HG03066 (cell line): Measurements from ENCODE around the gene FARP2.
"Not testable (repeated sequence)": the region's sequence is repeated elsewhere in the genome, so short reads cannot be mapped to it uniquely, and the experiment has no call there.

ENCODE experiments used
- ATAC-seq: cut with Tn5 transposase; IDR thresholded peaks from one replicate; pipeline ENCODE4 v1.9.1; 2021; ENCODE audit warnings: low read depth; ENCODE audit not compliant: unreplicated experiment

FARP2 gene

DNA sequence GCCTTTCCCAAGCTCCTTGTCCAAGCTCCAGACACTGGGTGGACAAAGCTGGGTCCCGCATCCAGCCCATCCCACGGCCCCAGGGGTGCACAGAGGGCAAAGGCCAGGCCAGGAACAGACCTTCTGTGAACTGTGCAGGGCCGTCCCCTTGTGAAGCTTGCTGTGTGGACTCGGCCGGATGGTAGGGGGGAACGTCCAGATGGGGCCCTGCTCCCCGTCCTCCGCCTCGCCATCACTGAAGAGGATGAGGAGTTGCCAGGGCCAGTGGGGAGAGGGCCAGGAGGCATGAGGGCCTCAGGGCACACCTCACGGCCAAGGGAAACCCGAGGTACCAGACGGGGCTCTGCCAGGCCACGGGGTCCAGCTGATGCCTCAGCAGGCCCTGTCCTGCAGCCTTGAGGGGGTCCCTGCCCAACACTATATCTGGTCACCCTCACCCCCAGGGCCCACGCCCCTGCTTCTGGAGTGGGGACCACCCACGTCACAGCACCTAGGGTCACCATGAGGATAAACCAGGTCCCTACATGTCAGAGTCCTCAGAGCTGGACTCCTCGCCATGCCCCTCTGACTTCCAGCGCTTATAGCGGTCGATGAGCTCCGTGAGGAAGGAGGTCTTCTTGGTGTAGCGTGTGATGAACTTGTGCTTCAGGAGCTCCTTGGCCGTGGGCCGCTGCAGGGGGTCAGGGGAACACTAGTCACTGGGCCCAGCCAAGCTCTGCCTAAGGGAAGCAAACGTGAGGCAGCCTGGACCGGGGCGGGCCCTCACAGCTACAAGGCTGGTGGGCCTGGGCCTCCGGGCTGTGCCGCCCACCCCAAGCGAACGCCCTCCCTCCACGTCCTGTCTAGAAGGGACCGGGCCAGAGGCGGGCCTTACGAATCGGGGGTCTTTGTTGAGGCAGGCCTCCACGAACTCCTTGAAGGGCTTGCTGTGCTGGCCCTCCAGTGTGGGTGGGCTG, 142.3 kb downstream of the FARP2 start:
- no peak for ATAC-seq

DNA sequence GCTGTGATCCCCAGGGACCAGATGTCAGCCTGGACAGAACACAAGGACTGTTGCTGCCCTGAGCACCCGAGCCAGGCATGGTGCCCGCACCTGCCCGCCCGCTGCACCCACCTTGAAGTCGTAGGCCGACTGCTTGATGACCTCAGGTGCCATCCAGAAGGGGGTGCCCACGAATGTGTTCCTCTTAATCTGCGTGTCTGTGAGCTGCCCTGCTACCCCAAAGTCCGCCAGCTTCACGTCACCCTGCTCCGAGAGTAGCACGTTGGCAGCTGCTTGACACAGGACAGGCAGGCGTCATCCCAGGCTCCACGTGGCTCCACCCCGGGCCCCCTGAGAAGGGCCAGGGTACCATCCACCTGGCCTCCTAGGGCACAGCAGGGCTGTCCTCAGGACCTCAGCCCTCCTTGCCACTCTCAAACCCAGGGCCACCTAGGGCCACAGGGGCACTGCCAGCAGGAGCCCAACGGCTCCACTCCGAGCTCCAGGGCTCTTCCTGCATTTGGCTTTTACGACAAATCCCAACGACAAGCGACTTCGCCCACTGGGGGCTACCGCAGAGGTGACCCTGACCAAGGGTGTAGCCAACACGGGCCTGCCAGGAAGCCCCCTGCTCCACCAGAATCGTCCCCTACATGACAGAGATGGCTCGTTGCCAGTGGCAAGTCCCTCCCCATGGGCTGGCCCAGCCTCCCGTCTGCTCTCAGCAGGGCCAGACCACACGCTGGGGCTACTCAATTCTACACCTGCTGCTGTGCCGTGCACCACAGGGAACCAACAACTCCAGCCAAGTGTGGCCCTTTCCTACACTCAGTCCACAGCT, 143.3 kb downstream of the FARP2 start:
- no peak for ATAC-seq

GRCh38 chr2:241500016-241500415, 143.9 kb downstream of the FARP2 start:
- no peak for ATAC-seq

DNA sequence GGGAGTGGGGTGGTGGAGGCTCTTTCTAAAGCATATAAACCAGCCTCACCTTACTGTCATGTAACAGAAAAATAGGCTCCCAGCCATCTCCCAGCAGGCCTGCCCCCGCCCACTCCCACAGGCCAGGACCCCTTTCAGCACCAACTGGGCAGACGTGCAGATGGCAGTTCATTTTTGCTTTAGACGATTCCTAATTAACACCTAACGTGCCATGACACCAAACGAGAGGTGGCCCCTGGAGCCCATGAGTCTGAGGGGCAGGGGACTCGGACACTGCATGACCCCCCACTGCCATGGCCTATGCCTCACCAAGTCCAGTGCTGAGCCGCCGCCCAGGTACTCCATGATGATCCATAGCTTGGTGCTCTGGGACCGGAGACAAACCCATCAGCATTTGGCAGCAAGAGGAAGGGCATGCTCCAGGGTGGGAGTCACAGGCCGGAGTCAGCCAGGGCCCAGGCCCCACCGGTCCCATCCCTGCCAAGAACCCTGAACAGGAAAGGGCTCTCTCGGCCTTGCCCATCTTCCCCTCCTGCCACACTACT, 144.4 kb downstream of the FARP2 start:
- ATAC-seq: no peak

GRCh38 chr2:241501099-241501541, 145.0 kb downstream of the FARP2 start:
- ATAC-seq: no peak

DNA sequence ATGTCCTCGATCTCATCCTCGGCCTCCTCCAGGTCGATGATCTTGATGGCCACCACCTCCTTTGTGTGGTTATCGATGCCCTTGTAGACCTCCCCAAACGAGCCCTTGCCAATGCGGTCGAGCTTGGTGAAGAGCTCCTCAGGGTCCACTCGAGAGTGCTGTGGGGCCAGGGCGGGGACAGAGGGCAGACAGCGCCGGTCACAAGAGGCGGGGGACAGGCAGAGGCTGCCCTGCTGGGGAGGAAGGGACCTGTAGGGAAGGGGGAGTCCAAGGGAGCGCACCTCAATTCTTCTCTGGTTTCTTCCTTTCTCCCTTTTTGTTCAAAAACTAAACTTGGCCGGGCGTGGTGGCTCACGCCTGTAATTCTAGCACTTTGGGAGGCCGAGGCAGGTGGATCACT, 145.5 kb downstream of the FARP2 start:
- no peak for ATAC-seq

GRCh38 chr2:241502281-241502680, 146.2 kb downstream of the FARP2 start:
- ATAC-seq: no peak

DNA sequence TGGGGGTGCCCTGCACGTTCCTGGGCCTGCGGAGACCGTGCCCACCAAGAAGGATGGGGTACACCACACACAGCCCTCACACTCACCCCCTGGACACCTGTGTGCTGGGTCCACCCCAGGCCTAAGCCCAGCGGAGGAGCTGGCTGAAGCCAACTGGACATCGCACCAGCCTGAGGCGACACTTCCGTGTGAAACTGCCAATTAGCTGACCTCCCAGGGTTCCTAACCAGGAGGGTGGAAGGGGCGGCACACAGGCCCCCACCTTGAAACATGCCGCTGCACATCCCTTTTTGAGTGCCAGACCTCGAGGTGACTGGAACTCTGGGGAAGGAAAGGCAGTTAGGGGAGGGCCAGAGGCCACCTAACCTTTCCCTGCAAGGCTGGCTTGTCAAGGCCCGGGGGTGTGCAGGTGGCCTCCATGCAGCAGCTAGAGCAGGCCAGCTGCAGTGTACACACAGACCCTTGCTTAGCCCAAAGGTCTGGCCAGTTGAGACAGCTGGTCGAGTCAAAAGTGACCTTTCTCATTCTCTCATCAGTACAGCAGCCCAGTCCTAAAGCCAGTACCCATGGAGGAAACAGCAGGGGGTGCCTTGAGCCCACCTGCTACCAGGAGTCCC, 147.8 kb downstream of the FARP2 start:
- no peak for ATAC-seq

GRCh38 chr2:241505086-241505780, 149.1 kb downstream of the FARP2 start:
- no peak for ATAC-seq

DNA sequence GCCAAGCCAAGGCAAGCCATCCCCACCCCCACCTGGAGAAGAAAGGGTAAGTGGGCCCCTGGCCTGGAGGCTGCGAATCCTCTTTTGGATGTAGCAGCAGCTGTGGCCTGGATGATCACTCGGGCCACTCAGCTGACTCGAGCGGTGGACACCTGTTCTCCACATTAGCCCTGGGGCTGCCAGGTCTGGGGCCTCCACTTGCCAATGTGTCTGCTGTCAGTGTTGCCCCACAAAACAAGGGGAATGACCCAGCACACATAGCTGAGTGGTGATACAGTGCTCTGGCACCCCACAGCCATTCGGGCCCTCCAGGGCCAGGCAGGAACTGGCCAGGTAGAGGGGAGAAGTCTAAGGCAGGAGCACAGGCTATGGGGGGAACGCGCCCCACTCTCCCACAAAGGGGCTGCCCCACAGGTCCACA, 149.7 kb downstream of the FARP2 start:
- no peak for ATAC-seq

DNA sequence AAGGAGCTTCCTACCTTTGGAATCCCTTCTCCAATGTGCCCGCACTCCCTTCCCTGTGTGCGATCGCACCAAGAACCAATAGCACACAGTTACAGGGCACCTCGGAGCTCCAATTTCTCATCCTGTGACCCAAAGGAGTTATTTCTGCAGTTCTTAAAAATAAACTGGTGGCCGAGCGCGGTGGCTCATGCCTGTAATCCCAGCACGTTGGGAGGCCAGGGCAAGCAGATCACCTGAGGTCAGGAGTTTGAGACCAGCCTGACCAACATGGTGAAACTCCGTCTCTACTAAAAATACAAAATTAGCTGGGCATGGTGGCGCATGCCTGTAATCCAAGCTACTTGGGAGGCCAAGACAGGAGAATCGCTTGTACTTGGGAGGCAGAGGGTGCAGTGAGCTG, 150.2 kb downstream of the FARP2 start:
- ATAC-seq: not testable (repeated sequence)

DNA sequence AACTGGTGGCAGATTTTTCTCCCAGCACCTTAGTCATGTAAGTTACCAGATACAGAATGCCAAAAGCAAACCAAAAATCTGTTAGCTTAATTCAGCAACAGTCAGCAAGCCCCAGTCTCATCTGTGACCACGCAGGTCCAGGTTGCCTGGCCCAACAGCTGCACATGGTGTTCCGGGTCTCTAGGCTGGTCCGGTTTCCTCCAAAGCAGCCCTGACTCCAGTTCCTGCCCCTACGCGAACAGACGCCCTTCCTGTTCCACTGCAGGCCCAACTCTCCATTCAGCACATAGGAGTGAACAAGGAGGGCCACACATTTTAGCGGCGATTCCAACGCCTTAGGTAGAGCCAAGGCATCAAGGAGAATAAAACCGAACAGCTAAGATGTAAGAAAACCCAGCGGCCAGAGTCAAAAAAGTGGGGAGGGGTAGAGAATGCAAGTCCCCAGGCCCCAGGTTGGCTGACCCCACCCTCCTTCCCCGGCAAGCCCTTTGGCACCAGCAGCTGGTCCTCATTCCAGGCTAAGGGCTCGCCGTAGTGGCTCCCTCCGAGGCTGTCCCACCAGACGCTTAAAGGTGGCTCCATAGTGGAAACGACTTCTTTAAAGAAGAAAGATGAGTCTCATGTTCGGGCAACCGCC, 150.8 kb downstream of the FARP2 start:
- no peak for ATAC-seq

GRCh38 chr2:241507430-241508239, 151.6 kb downstream of the FARP2 start:
- ATAC-seq: peak; percentile 25

DNA sequence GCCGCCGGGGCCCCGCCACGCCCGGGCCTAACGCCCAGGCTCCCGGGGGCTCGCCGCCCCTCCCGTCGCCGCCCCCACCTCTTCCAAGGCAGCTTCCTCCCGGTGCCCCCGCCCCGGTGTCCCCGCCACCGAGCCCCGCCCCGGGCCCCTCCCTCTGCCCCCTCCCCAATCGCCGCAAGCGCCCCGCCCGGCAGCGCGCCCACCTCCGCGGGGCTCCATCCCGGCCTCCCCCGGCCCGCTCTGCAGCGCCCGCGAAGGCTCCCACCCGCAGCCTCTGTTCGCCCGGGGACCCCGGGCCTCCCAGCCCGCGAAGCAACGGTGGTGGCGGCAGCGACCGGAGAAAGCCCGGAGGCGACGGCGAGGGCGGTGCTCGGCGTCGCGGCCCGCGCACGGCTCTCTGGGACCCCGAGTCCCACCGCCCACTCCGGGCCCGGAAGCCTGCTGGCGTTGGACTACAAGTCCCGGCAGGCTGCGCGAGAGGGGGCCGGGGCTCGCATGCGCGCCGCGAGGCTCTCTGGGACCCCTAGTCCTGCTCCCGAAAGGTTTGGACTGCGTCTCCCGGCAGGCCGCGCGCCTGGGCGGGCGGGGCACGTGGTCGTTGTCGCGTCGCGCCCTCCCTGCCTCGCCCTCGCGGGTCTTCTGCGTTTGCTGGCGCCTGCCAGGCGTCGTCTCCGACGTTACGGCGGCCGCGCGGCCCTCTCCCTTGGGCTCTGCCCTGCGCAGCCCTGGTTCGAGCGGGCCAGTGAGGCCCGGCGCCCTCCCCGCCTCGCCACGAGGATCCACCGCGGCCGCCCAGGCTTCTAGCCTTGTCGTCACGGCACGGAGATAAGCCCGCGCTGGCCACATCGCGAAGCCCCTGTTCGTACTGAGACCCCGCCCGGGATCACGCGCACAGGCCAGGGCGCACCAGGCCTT, 152.4 kb downstream of the FARP2 start, which contains the start of gene STK25:
TSS of gene STK25 (minus strand) at position 345 of the 915 bp plus-strand sequence. CDS start 549 bp downstream, outside the sequence.
- peak; percentile 92 for ATAC-seq

DNA sequence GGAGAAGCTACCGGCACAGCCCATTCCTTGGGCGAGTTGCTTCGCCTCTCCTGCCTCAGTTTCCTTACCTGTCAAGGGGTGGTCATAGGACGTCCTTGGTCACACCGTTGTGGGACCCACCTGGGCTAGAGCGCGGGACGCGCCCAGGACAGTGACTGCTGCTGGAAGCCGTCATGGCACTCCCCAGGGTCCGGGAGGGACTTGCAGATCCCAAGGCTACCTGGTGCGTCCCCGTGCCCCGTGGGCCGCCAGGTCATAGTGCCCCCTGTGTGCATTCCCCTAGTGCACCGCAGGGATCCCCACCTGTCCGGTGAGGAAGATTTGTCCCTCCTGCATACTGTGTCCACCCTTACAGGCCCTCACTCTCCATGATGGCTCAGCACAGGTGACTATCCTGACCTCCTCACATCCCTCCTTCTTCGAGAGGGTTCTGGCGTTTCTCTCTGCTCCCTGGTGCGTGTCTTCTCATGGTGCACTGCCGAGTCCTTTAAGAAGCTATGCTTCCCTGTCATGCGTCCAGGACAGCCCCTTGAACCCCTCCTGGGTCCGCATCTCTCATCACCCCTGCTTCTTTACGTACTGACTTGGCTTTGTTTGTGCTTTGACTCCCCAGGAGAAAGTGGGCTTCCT, 153.2 kb downstream of the FARP2 start:
- ATAC-seq: no peak

GRCh38 chr2:241511091-241511741, 155.1 kb downstream of the FARP2 start:
- ATAC-seq: no peak

DNA sequence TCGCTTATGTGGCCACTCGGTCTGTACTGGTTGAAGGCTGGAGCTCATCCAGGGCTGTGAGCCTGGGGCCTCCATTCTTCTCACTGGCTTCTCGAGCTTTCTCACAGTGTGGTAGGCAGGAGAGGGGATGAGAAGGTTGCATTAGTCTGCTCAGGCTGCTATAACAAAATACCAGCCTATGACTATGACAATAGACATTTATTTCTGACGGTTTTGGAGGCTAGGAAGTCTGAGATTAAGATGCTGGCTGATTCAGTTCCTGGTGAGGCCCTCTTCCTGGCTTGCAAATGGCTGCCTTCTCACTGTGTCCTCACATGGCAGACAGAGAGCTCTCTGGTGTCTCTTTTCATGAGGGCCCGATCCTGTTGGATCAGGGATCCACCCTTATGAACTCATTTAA, 158.5 kb downstream of the FARP2 start:
- no peak for ATAC-seq
